ENCODE measurements around the gene MAP2K7.

GRCh38 chr19:7857727-7858108, 46.0 kb upstream of the MAP2K7 start:
- TF ChIP-seq CTCF (IDR thresholded peaks at IDR 0.05) (no peak), POLR2A (IDR thresholded peaks at IDR 0.05) (no peak)

Data from lower leg skin (tissue), 3 donors.